ENCODE measurements around the gene STXBP3.
"Not testable (repeated sequence)": the region's sequence is repeated elsewhere in the genome, so short reads cannot be mapped to it uniquely, and the experiment has no call there.

The STXBP3 gene, protein sequence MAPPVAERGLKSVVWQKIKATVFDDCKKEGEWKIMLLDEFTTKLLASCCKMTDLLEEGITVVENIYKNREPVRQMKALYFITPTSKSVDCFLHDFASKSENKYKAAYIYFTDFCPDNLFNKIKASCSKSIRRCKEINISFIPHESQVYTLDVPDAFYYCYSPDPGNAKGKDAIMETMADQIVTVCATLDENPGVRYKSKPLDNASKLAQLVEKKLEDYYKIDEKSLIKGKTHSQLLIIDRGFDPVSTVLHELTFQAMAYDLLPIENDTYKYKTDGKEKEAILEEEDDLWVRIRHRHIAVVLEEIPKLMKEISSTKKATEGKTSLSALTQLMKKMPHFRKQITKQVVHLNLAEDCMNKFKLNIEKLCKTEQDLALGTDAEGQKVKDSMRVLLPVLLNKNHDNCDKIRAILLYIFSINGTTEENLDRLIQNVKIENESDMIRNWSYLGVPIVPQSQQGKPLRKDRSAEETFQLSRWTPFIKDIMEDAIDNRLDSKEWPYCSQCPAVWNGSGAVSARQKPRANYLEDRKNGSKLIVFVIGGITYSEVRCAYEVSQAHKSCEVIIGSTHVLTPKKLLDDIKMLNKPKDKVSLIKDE

DNA sequence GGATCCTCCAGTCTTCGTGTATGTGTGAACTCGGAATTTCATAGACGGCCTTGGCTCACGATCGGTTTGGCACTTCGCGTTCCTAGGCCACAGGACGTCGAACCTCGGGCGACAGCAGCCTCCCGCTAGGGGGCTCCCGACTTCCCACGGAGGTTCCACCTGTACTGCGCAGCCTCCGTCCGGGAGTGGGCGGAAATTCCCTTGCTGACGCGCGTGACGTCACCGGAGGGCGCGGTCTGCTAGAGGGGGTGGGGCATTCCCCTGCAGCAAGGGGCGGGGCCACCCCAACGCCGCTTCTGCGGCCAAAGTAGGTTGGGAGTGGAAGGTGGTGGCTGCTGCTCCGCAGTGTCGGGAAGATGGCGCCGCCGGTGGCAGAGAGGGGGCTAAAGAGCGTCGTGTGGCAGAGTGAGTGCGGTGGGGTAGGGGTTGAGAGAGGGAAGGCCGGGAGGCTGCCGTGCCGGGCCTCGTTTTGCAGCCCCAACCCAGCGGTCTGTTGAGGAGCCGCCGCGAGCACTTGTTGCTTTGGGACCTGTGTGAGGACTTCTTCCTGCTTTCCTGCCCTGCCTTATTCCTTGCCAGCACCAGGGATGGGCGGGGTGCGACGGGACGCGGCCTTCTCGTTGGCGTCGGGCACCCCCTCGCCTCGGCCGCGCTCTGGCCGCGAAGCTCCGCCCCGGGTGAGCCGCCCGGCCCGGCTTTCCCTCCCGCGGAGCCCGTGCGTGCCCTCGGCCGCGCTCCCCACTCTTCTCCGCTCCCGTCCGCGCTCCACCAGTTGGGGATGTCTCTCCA is at the start of gene STXBP3:
Gene STXBP3 (plus strand): TSS at position 293 of the 789 bp plus-strand sequence. CDS start 64 bp downstream, at position 357.
- peak; percentile 100 for DNase-seq

- no peak for DNase-seq
Observed at GRCh38 chr1:108699375-108700332, 46.8 kb upstream of the STXBP3 start.

DNA sequence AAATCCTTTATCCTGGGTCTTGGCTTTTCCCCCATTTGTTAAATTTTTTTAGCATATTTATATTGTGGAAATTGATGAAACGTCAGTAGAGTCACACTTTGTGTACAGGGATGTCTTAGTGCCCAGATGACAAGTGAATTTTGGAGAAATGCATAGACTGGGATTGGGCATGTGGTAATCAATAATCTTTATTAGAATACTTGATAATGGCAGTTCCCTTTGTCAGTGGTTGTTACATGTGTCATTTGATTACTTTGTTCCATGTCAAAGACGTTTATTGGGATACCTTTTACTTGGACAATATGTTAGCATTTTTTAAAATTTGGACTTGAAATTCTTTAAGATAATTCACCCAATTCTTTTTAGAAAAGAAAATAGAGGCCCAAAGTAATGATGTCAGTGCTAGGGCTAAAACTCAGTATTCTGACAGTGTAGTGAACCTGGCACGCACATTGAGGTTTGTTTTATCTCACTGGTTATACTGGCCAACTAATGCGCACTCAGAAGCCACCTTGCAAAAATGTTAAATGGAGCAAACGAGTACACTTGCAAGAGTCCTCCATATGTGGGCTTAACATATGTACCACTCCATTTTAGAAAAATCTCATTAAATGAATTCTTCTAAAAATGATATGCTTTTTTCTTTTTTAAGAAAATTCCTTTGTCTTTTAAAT is 45.2 kb upstream of the STXBP3 start:
- DNase-seq = no peak

DNA sequence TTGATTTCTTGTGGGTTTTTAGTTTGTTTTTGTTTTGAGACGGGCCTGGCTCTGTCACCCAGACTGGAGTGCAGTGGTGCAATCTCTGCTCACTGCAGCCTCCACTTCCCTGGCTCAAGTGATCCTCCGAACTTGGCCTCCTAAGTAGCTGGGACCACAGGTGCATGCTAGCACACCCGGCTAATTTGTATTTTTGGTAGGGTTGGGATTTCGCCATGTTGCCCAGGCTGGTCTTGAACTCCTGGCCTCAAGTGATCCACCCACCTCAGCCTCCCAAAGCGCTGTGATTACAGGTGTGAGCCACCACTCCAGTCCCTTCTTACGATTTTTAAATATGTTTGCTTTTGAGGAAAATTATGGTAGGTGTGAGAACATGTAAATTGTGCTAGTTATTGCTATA is 44.4 kb upstream of the STXBP3 start:
- not testable (repeated sequence) for DNase-seq

DNA sequence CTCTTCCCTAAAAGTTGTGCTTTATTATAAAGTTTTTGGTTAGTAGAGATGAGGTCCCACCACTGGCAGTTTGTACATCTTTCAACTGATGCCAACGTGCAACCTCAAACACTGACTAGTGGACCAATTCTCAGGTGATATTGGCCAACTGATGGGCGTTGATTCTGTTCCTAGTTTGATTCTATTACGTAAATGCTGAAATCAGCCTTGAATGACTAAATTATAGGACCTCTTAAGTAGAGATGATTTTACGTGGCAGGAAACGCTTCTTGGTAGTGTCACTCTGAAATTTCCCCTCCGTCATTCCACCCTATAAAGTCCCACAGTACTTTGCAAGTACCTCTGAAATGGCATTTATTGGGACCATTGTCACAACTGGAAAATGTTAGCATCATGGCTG is 42.5 kb upstream of the STXBP3 start:
- no peak for DNase-seq

GRCh38 chr1:108704496-108704895 is 42.0 kb upstream of the STXBP3 start:
- DNase-seq = no peak

DNA sequence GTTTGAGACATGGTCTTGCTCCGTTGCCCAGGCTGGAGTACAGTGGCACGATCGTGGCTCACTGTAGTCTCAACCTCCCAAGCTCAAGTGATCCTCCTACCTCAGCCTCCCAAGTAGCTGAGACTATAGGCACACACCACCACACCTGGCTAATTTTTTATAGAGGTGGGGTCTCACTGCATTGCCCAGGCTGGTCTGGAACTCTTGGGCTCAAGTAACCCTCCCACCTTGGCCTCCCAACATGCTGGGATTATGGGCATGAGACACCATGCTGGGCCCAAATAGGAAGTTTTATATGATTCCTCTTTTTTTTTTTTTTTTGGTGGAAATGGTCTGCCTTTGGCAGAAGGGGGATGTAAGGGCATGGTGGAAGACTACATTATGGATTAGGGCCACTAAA is 39.8 kb upstream of the STXBP3 start:
- no peak for DNase-seq

DNA sequence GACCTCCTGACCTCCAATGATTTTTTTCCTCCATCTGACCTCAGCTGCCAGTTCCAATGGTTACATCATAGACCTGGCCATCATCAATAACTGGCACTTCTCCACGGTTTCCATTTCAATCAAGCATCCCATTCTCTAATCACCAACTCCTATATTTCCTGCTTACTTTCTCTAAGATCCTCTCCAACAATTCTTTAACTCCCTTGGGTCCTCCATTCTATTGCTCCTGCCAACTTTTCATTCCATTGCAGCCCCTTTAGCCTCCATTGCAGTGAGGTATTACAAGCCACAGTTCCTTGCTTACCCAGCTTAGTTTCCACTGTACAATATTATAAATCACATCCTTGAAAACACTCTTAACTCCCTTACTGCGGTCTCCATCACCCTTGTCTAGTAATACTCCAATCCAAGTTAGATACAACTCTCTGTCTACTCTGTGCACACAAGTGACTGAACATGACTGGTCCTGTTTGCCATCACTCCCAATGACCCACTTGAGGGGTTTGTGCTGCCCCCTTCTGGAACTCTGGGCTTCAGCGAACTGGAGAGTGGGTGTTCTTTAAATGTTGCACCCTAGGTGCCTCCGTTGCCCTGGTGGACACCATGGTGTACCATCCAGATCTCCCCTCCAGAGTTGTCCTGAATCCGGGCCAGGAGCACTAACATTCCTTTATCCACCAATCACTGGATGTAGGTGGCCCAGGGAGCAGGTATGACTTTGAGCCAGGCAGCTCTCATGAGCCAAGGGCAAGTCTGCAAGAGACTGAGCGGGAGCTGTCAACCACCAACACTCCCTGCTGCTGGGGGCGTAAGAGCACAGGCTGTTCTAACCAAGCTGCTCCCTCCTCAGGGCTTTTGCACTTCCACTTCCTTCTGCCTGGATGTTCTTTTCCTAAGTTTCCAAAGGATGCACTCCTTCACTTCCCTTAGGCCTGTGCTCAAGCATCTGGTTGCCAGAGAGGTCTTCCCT is 37.5 kb upstream of the STXBP3 start:
- peak; percentile 62 to 63 for DNase-seq

GRCh38 chr1:108712606-108713150 is 33.8 kb upstream of the STXBP3 start, which contains the start of gene FNDC7:
FNDC7 (plus strand) TSS chr1:108712908; CDS start chr1:108712934, 26 bp downstream.
- DNase-seq = no peak

GRCh38 chr1:108715932-108716331 is 30.5 kb upstream of the STXBP3 start:
- DNase-seq = no peak

GRCh38 chr1:108716437-108717230 is 29.8 kb upstream of the STXBP3 start:
- DNase-seq = no peak

- DNase-seq = no peak
Observed at GRCh38 chr1:108717774-108718316, 28.6 kb upstream of the STXBP3 start.

GRCh38 chr1:108718927-108719655 is 27.4 kb upstream of the STXBP3 start:
- DNase-seq = no peak

DNA sequence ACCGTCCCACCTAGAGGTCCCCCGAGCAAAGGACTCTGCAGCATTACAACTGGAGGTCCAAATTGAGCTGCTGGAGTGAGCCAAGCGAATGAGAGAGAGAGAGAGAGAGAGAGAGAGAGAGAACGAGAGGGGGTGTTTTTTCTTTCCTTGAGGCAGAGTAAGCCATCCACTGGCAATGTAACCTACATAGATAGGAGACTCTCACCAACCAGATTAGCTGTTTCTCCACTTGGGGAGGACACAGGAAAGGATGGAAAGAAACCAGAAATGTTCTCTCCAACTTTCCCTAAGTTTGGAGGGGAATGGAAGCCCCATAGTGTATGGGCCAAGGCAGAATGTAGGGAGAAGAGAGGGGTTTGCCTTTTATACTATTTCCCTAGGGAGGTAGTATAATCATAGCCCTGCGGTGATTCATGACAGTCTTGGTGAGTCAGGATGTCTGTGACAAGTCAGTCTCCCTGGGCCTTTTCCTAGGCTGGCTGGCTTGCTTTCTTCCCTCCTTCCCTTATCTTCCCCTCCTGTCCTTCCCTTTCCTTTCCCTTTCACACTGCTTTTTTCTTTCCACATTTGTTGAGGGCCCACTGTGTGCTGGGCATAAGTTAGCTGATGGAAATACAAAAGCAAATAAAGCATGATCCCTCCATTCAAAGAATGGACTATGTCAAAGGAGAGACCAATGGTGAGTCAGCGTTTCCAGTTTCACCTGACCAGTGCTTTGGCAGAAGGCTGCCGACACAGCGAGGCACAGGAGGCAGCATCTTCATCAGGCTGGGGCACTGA is 26.6 kb upstream of the STXBP3 start:
- no peak for DNase-seq

- no peak for DNase-seq
Observed at GRCh38 chr1:108722292-108722691, 24.2 kb upstream of the STXBP3 start.

- no peak for DNase-seq
Observed at GRCh38 chr1:108725906-108726305, 20.6 kb upstream of the STXBP3 start.

DNA sequence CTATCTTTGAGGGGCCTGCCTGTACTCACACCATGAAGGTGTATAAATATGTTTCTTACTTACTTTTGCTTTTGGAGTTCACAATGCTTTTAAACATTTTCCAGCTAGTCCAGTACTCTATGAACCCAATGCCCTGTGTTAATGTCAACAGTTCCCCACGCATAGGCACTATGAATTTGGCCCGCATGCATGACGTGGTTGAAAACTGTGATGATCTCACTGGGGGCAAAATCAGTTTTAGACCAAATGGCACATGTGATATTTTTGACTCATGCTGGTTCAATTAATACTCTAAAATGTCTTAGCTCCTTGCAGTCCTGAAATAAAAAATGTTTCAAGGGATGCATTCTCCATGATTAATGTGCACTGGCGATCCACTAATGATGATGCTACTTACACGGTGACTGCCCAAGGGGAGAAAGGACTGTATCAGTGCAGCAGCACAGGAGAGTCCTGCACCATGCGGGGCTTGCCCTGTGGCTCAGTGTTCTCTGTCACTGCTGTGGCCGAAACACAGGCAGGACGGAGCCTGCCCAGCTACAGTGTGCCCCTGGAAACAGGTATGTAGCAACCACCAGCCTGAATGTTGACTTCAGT is 18.0 kb upstream of the STXBP3 start:
- DNase-seq = no peak

All from activated CD4-positive, alpha-beta T cell treated with anti-CD3 and anti-CD28 coated beads, Interleukin-2, amount 50 U/mL, for 4 hours (primary cell).